Measurements from ENCODE around the gene FBF1.
A peak's percentile ranks its signal among the peaks of the same experiment; 100 is the strongest.

The FBF1 gene

DNA sequence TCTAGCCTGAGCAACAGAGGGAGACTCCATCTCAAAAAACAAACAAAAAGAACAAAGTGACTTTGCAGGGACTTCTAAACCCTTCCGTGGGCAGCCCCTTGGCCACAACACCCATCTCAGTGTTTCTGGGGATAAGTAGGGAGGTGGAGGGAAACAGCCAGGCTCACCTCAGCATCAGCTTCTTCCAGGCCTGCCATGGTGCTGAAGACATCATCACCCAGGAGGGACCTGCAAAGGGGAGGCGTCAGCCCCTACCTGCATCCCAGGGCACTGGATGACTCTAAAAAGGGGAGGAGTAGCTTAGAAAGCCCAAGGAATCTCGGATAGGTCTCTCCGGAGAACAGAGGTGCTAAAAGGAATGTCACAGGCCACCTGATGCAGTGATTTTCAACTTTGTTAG, 9.8 kb downstream of the FBF1 start:
- no peak for FAIRE-seq
- no peak for DNase-seq (ENCODE audit: insufficient read length, low spot score)
- no peak for TF ChIP-seq POLR2A (IDR thresholded peaks at IDR 0.05; ENCODE audit: low read depth, low read length)

- FAIRE-seq (no peak), DNase-seq (ENCODE audit: insufficient read length, low spot score) (peak; percentile 53)
- no peak for TF ChIP-seq POLR2A (IDR thresholded peaks at IDR 0.05; ENCODE audit: low read depth, low read length)
These were observed 13.4 kb downstream of the FBF1 start for GRCh38 chr17:75927286-75927922.

- TF ChIP-seq POLR2A (IDR thresholded peaks at IDR 0.05; ENCODE audit: low read depth, low read length), result no peak
- no peak for FAIRE-seq
- no peak for DNase-seq (ENCODE audit: insufficient read length, low spot score)
These were observed 14.4 kb downstream of the FBF1 start for GRCh38 chr17:75926456-75926855.

GRCh38 chr17:75925912-75926311, 14.9 kb downstream of the FBF1 start:
- TF ChIP-seq POLR2A (IDR thresholded peaks at IDR 0.05; ENCODE audit: low read depth, low read length), result no peak
- FAIRE-seq (no peak), DNase-seq (ENCODE audit: insufficient read length, low spot score) (no peak)

GRCh38 chr17:75925103-75925502, 15.7 kb downstream of the FBF1 start:
- TF ChIP-seq POLR2A (IDR thresholded peaks at IDR 0.05; ENCODE audit: low read depth, low read length), result no peak
- DNase-seq (ENCODE audit: insufficient read length, low spot score) (no peak), FAIRE-seq (no peak)

DNA sequence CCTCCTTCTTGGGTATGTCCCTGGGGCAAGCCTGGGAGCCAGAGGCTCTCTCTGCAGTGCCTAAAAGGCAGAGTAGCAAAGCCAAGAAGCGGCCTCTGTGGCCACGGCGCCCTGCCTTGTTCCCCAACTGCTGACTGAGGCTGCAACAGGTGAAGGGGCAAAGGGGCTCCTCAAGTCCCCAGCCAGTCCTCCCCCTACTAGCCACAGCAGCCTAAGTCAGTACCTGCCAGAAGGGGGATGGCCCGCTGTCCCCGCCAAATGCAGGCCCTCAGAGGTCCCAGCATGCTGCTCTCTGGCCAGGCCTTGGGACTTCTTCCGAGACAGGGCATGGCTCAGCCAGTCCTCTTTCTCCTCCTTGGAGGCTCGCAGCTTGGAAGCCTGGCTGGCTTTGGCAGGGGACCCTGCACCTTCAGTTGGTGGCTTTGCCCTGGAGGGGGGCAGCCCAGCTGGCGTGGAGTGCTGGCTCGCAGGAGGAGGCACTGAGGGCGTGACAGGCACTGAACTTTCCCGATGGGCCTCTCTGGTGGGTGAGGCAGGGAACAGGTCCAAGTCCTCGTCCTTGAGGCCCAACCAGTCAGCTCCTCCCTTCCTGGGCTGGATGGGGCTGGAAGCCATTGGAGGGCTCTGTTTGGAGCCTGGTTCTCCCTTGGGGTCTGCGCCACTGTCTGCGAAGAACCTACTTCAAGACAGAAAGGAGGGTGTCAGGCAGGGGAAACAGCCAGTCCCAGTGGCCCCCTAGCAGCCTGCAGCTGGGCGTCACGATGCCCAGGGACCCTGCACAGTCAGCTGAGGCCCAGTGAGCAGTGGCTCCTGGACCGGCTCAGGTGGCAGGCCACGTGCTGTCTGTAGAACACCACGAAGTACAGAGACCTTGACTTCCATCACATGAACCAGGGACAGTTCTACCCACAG, 17.6 kb downstream of the FBF1 start:
- FAIRE-seq, result no peak
- no peak for TF ChIP-seq POLR2A (IDR thresholded peaks at IDR 0.05; ENCODE audit: low read depth, low read length)

DNA sequence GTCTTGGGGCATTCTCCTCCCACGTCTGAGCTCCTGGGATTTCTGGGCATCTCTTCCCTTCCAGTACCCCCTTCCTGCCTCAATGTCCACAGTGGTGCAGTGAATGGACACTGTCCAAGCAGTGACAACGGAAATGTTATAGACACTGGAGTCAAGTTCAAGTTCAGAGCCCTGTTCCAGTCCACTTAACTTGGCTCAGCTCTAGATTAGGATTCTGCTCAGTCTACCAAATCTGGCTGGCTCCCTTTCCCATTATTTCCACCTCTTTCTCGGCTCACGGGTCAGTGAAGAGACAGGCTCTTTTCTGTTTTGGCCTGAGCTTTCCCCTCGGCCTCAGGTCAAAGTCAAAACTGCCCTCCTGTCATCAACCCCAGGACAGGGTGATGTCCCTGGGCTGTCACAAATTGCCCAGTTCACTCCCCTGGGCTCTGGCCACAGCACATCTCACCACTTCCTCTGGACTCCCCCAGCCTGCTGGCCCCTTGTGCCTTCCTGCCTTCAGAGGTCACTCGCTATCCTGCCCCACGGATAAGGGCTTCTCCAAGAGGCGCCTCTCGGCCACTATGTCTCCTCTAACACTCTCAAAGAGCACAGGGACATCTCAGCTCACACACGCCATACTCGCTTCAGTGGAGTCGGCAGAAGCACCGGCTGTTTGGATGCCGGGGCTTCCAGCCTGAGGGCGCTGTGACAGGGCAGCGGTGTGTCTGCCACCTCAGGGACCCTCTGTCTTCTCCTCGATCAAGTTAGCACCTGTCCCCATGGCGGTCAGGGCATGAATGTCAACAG, 18.5 kb downstream of the FBF1 start:
- FAIRE-seq (no peak), DNase-seq (ENCODE audit: insufficient read length, low spot score) (no peak)
- TF ChIP-seq POLR2A (IDR thresholded peaks at IDR 0.05; ENCODE audit: low read depth, low read length), result no peak

More for the DNA sequence above, 17.6 kb downstream of the FBF1 start:
- DNase-seq (ENCODE audit: insufficient read length, low spot score), result no peak

DNA sequence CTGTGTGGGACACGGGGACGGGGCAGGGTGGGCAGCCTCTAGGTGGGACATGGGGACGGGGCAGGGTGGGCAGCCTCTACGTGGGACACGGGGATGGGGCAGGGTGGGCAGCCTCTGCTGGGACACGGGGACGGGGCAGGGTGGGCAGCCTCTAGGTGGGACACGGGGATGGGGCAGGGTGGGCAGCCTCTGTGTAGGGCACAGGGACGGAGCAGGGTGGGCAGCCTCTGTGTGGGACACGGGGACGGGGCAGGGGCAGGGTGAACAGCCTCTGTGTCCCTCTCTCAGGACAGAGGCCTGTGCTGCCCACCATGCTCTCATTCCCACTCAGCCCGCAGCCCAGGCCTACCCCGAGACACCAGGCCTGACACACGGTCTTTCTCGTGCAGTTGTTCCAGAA, 19.2 kb downstream of the FBF1 start:
- FAIRE-seq (no peak), DNase-seq (ENCODE audit: insufficient read length, low spot score) (no peak)
- TF ChIP-seq POLR2A (IDR thresholded peaks at IDR 0.05; ENCODE audit: low read depth, low read length), result no peak

DNA sequence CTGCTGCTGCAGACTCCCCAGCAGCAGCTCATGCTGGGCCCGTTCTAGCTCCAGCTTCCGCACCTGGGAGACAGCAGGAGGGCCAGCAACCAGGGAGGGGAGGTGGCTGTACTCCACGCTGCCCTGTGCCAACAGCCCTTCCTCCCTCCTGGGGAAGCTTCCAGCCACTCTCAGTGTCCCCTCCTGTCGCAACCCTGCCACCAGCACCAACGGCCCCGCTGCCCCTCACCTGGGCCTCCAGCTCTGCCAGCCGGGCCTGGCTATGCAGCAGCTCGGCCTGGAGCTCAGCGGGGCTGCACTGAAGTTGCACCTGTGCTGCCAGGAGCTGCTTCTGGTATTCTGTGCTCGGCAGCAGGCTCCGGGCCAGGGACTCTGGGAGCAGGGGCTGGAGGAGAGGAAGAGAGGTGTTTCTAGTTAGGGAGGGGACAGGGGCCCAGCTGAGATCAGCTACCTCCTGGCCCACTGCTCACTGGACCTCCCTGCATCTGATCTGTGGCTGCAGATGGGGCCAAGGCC, 20.7 kb downstream of the FBF1 start:
- FAIRE-seq (no peak), DNase-seq (ENCODE audit: insufficient read length, low spot score) (no peak)
- TF ChIP-seq POLR2A (IDR thresholded peaks at IDR 0.05; ENCODE audit: low read depth, low read length), result no peak

DNA sequence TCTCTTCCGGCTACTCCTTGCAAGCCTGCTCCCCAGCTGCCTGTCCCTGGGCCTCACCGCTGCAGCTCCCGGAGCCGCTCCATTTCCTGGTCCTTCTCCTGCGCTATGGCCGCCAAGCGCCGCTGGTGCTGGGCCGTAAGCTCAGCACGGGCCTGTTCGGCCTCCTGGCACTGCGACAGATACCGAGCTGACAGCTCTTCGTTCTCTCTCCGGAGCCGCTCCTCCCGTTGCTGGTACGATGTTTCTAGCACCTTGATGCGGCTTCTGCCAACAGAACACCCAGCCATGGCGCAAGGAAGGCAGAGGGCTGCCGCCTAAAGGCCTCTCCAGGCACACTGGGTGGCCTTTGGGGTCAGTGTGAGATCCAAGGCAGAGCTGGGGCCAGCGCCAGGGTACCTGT, 21.2 kb downstream of the FBF1 start:
- TF ChIP-seq POLR2A (IDR thresholded peaks at IDR 0.05; ENCODE audit: low read depth, low read length), result no peak
- DNase-seq (ENCODE audit: insufficient read length, low spot score), result no peak
- FAIRE-seq, result no peak

DNA sequence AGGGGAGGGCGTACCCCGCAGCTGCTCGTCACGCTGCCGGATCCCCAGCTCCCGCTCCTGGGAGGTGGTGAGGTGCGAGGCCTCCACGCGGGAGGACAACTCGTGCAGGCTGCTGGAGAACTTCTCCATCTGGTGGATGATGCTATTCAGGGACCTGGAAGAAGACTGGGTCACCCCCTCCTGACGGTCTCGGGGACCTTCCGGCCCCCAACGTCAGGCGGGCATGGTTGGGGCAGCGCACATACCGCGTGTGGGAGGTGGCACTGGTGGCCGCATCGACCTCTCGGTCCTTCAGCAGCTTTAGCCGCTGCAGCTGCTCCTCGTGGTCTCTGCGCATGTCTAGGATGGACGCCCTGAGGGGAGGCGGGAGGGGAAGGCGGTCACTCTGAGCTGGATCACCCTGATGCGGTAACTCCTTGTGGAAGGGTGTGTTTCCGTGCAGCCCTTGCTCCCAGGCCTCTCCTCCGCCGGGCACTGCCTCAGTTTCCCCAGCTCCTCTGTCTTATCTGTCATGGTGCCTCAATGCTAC, 22.9 kb downstream of the FBF1 start:
- TF ChIP-seq POLR2A (IDR thresholded peaks at IDR 0.05; ENCODE audit: low read depth, low read length), result no peak
- DNase-seq (ENCODE audit: insufficient read length, low spot score), result no peak
- no peak for FAIRE-seq

DNA sequence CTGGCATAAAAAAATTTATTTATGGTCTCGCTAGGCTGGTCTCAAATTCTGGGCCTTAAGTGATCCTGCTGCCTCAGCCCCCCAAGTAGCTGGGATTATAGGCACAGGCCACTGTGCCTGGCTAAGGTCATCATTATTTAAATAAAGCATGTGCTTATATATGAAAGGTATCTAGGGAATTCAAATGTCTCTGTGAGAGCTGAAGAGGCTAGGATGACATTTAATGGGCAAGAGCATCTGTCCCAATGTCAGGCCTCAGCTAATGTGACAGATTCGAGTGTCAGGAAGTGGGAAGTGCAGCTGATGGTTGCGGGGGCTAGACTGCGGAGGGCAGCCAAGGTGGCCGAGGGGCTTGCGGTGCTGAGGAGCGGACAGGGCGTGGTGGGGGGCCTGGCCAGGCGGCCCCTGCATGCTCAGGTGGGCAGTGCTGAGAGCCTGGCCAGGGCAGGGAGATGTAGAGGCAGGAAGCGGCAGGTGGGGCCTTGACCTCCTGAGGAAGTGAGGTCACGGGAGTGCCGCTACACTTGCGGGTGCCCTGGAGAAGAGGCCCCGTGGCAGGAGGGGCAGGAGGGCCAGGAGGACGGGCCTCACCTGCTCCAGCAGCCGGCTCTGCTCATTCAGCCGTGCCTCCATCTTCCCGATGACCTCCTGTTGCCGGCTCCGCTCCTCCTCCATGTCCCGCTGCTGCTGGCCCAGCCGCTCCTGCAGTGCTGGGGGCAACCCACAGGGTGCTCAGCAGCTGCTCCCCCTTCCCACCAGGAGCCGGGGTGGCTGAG, 23.5 kb downstream of the FBF1 start:
- TF ChIP-seq POLR2A (IDR thresholded peaks at IDR 0.05; ENCODE audit: low read depth, low read length), result no peak
- FAIRE-seq (no peak), DNase-seq (ENCODE audit: insufficient read length, low spot score) (no peak)

DNA sequence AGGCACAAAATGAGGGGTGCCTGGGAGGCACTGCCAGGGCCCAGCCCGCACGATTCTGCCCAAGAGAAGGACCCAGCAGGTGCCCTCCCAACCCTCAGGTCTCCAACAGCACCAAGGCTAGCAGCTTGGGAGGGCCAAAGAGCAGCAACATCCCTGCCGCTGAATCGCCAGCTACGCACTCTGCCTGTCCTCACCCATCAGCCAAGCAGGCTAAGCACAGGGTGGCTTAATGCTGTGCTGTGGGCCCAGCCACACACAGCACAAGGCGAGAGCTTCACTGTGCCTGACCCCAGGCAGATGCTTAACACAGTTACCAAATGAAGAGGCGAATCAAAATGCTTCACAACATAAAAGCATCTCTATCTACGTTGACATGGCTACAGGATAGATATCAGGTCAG, 25.6 kb downstream of the FBF1 start:
- DNase-seq (ENCODE audit: insufficient read length, low spot score) (no peak), FAIRE-seq (no peak)
- TF ChIP-seq POLR2A (IDR thresholded peaks at IDR 0.05; ENCODE audit: low read depth, low read length), result no peak

Data from H54 (cell line).